CD8-positive, alpha-beta memory T cell (primary cell): ENCODE data around the gene GRHPR. TPM values are rescaled to one million over a fixed set of nuclear protein-coding genes. Genes with fewer than 3 reads are reported as not detected.

Source experiments
- CTCF ChIA-PET: fragments of 350-600 bp; sonication (Branson Sonifier 250); formaldehyde crosslinking; loops from one replicate; lab custom pipeline; 2021; ENCODE audit warnings: antibody characterized with exemption; lab: Charles Lee
- POLR2A ChIA-PET: fragments of 350-600 bp; sonication (Branson Sonifier 250); formaldehyde crosslinking; loops from one replicate; lab custom pipeline; 2021; ENCODE audit warnings: antibody characterized with exemption; lab: Charles Lee
- DNase-seq, 5 donors: peaks; one replicate each; pipeline versions ENCODE4 v3.0.0 to v3.0.0-alpha.2; 2020 to 2022; ENCODE audit warnings: mixed read lengths in 1 of 5
- H3K27ac ChIP-seq: one replicate; pipeline ENCODE4 v1.7.0; 2013; ENCODE audit warnings: low read depth, mild to moderate bottlenecking, low read length, moderate library complexity
- H3K27me3 ChIP-seq: 2 replicates; pipeline ENCODE4 v1.7.0; 2013; ENCODE audit warnings: low read length, mild to moderate bottlenecking; ENCODE audit not compliant: insufficient read depth, poor library complexity, severe bottlenecking
- H3K36me3 ChIP-seq: 2 replicates; pipeline ENCODE4 v1.7.0; 2013; ENCODE audit warnings: mild to moderate bottlenecking, low read length, moderate library complexity; ENCODE audit not compliant: insufficient read depth
- H3K4me1 ChIP-seq: 2 replicates; pipeline ENCODE4 v1.7.0; 2013; ENCODE audit warnings: mild to moderate bottlenecking, low read length, moderate library complexity; ENCODE audit not compliant: insufficient read depth
- H3K4me3 ChIP-seq: 2 replicates; pipeline ENCODE4 v1.7.0; 2013; ENCODE audit warnings: mild to moderate bottlenecking, low read length
- H3K9me3 ChIP-seq: 2 replicates; pipeline ENCODE4 v1.7.0; 2013; ENCODE audit warnings: mild to moderate bottlenecking, low read length
- H3K27ac Mint-ChIP-seq, 8 donors: one replicate each; pipeline ENCODE4 v1.8.0; 2020 to 2021; ENCODE audit warnings: mixed read lengths in 8 of 8, mild to moderate bottlenecking in 6 of 8, inconsistent platforms in 3 of 8, moderate library complexity in 3 of 8
- H3K27me3 Mint-ChIP-seq, 2 donors: one replicate each; pipeline ENCODE4 v1.8.0; 2020 to 2021; ENCODE audit warnings: mixed read lengths in 2 of 2, mild to moderate bottlenecking in 1 of 2, moderate library complexity in 1 of 2
- H3K36me3 Mint-ChIP-seq, 3 donors: one replicate each; pipeline ENCODE4 v1.8.0; 2020 to 2021; ENCODE audit warnings: mixed read lengths in 3 of 3, inconsistent platforms in 1 of 3, mild to moderate bottlenecking in 1 of 3
- H3K4me1 Mint-ChIP-seq, 3 donors: one replicate each; pipeline ENCODE4 v1.8.0; 2020 to 2021; ENCODE audit warnings: mixed read lengths in 3 of 3, inconsistent platforms in 1 of 3, mild to moderate bottlenecking in 1 of 3
- H3K4me3 Mint-ChIP-seq, 7 donors: one replicate each; pipeline ENCODE4 v1.8.0; 2020 to 2021; ENCODE audit warnings: mixed read lengths in 7 of 7, mild to moderate bottlenecking in 6 of 7, moderate library complexity in 4 of 7, inconsistent platforms in 2 of 7
- H3K9me3 Mint-ChIP-seq, 5 donors: one replicate each; pipeline ENCODE4 v1.8.0; 2020 to 2022; ENCODE audit warnings: mixed read lengths in 5 of 5, mild to moderate bottlenecking in 3 of 5, moderate library complexity in 2 of 5, inconsistent platforms in 1 of 5
- polyA plus RNA-seq: library from polyadenylated mRNA; unstranded; fragments of 300-500 nt; fragmentation: Illumina TruSeq; gene quantifications from one replicate; pipeline ENCODE4 v1.2.3, GENCODE V29; 2021
- total RNA-seq, 2 experiments: library from RNA; stranded (reverse); gene quantifications; one replicate each; pipeline ENCODE4 v1.2.3, GENCODE V29; 2021

Gene GRHPR
- total and polyA plus RNA-seq, 3 experiments from 2014 or later = 77.4 to 94.1 (median 87.4) TPM

GRCh38 chr9:37444890-37445289 is 22.4 kb downstream of the GRHPR start:
- Histone ChIP-seq H3K36me3 (peaks cover 33% of the 10 kb centered on the region), H3K4me1 (no peaks in the 10 kb centered on the region), H3K27me3 (no peaks in the 10 kb centered on the region), H3K4me3 (no peak overlapping the region), H3K9me3 (no peaks in the 10 kb centered on the region), H3K27ac (no peak overlapping the region)
- Mint-ChIP-seq H3K9me3 (no peaks in the 10 kb centered on the region), H3K27me3 (peaks cover 0 to 1% of the 10 kb centered on the region in 2 donors), H3K36me3 (peaks cover 0 to 58% (median 12%) of the 10 kb centered on the region in 3 donors), H3K27ac (peak overlapping the region in 4 of 8 donors; percentile 3 to 75 (median 34)), H3K4me3 (no peak overlapping the region), H3K4me1 (peaks cover 13 to 35% (median 15%) of the 10 kb centered on the region in 3 donors)
- POLR2A ChIA-PET = no interaction called here
- CTCF ChIA-PET = no interaction called here
- no peak for DNase-seq

GRCh38 chr9:37445832-37446231 is 23.3 kb downstream of the GRHPR start:
- H3K9me3 ChIP-seq = no peaks in the 10 kb centered on the region
- peaks cover 28% of the 10 kb centered on the region for H3K36me3 ChIP-seq
- Mint-ChIP-seq H3K27me3 (peaks cover 0 to 1% of the 10 kb centered on the region in 2 donors), H3K9me3 (no peaks in the 10 kb centered on the region), H3K4me3 (no peak overlapping the region), H3K27ac (peak overlapping the region in 2 of 8 donors; percentile 15 to 63), H3K4me1 (peaks cover 13 to 37% (median 15%) of the 10 kb centered on the region in 3 donors), H3K36me3 (peaks cover 0 to 54% (median 12%) of the 10 kb centered on the region in 3 donors)
- H3K27ac ChIP-seq = no peak overlapping the region
- ChIA-PET POLR2A (no interaction called here), CTCF (interaction anchor here (0.7 kb wide), 1 partner anchor 36 kb away, joined by 3 read pairs; no protein-coding TSS in a partner anchor)
- DNase-seq = no peak
- no peaks in the 10 kb centered on the region for H3K27me3 ChIP-seq
- no peak overlapping the region for H3K4me3 ChIP-seq
- H3K4me1 ChIP-seq = no peaks in the 10 kb centered on the region

- POLR2A ChIA-PET = no interaction called here
Measured at GRCh38 chr9:37446401-37446800, 23.9 kb downstream of the GRHPR start.

GRCh38 chr9:37447111-37447510 is 24.6 kb downstream of the GRHPR start:
- H3K9me3 Mint-ChIP-seq = no peaks in the 10 kb centered on the region
- Histone ChIP-seq H3K9me3 (no peaks in the 10 kb centered on the region), H3K27ac (no peak overlapping the region), H3K4me1 (no peaks in the 10 kb centered on the region), H3K27me3 (no peaks in the 10 kb centered on the region), H3K36me3 (peaks cover 16% of the 10 kb centered on the region), H3K4me3 (no peak overlapping the region)
- H3K36me3 Mint-ChIP-seq = peaks cover 0 to 48% (median 4%) of the 10 kb centered on the region in 3 donors
- peaks cover 15 to 41% (median 21%) of the 10 kb centered on the region in 3 donors for H3K4me1 Mint-ChIP-seq
- H3K27ac Mint-ChIP-seq = no peak overlapping the region
- peaks cover 0 to 1% of the 10 kb centered on the region in 2 donors for H3K27me3 Mint-ChIP-seq
- POLR2A ChIA-PET = no interaction called here
- no peak overlapping the region for H3K4me3 Mint-ChIP-seq
- CTCF ChIA-PET = no interaction called here
- no peak for DNase-seq

More at GRCh38 chr9:37446401-37446800, 23.9 kb downstream of the GRHPR start:
- Mint-ChIP-seq H3K4me3 (no peak overlapping the region), H3K9me3 (no peaks in the 10 kb centered on the region), H3K27me3 (peaks cover 0 to 1% of the 10 kb centered on the region in 2 donors), H3K27ac (peak overlapping the region in 3 of 8 donors; percentile 6 to 65 (median 17)), H3K36me3 (peaks cover 0 to 52% (median 9%) of the 10 kb centered on the region in 3 donors), H3K4me1 (peaks cover 13 to 37% (median 15%) of the 10 kb centered on the region in 3 donors)
- H3K27ac ChIP-seq = no peak overlapping the region
- no peak overlapping the region for H3K4me3 ChIP-seq
- H3K27me3 ChIP-seq = no peaks in the 10 kb centered on the region
- CTCF ChIA-PET = interaction anchor here (0.7 kb wide), 1 partner anchor 36 kb away, joined by 3 read pairs; no protein-coding TSS in a partner anchor
- no peak for DNase-seq
- no peaks in the 10 kb centered on the region for H3K4me1 ChIP-seq
- peaks cover 23% of the 10 kb centered on the region for H3K36me3 ChIP-seq
- H3K9me3 ChIP-seq = no peaks in the 10 kb centered on the region

GRCh38 chr9:37449862-37450632 is 27.6 kb downstream of the GRHPR start:
- Mint-ChIP-seq H3K36me3 (peaks cover 0 to 31% (median 4%) of the 10 kb centered on the region in 3 donors), H3K9me3 (no peaks in the 10 kb centered on the region), H3K27ac (no peak overlapping the region), H3K27me3 (peaks cover 0 to 1% of the 10 kb centered on the region in 2 donors), H3K4me3 (no peak overlapping the region), H3K4me1 (peaks cover 21 to 61% (median 48%) of the 10 kb centered on the region in 3 donors)
- H3K27ac ChIP-seq = no peak overlapping the region
- no peaks in the 10 kb centered on the region for H3K27me3 ChIP-seq
- no peak for DNase-seq
- CTCF ChIA-PET = no interaction called here
- no peaks in the 10 kb centered on the region for H3K9me3 ChIP-seq
- H3K36me3 ChIP-seq = peaks cover 10% of the 10 kb centered on the region
- H3K4me1 ChIP-seq = peaks cover 6% of the 10 kb centered on the region
- POLR2A ChIA-PET = no interaction called here
- no peak overlapping the region for H3K4me3 ChIP-seq

GRCh38 chr9:37451628-37452027 is 29.1 kb downstream of the GRHPR start:
- no peak for DNase-seq
- Mint-ChIP-seq H3K4me3 (no peak overlapping the region), H3K9me3 (no peaks in the 10 kb centered on the region), H3K27me3 (no peaks in the 10 kb centered on the region), H3K27ac (peak overlapping the region in 1 of 8 donors; percentile 17), H3K4me1 (peaks cover 26 to 67% (median 49%) of the 10 kb centered on the region in 3 donors), H3K36me3 (peaks cover 0 to 35% (median 4%) of the 10 kb centered on the region in 3 donors)
- ChIA-PET CTCF (no interaction called here), POLR2A (no interaction called here)
- Histone ChIP-seq H3K36me3 (peaks cover 10% of the 10 kb centered on the region), H3K27ac (no peak overlapping the region), H3K4me1 (peaks cover 6% of the 10 kb centered on the region), H3K27me3 (no peaks in the 10 kb centered on the region), H3K4me3 (no peak overlapping the region), H3K9me3 (no peaks in the 10 kb centered on the region)

- H3K36me3 Mint-ChIP-seq = peaks cover 0 to 34% (median 7%) of the 10 kb centered on the region in 3 donors
- CTCF ChIA-PET = no interaction called here
Measured at GRCh38 chr9:37452611-37453010, 30.1 kb downstream of the GRHPR start.

GRCh38 chr9:37453827-37454226 is 31.3 kb downstream of the GRHPR start:
- DNase-seq = no peak
- Mint-ChIP-seq H3K27ac (peak overlapping the region in 1 of 8 donors; percentile 7), H3K36me3 (peaks cover 0 to 32% (median 10%) of the 10 kb centered on the region in 3 donors), H3K27me3 (no peaks in the 10 kb centered on the region), H3K9me3 (no peaks in the 10 kb centered on the region), H3K4me1 (peaks cover 32 to 64% (median 54%) of the 10 kb centered on the region in 3 donors), H3K4me3 (no peak overlapping the region)
- ChIA-PET POLR2A (no interaction called here), CTCF (no interaction called here)
- Histone ChIP-seq H3K27me3 (no peaks in the 10 kb centered on the region), H3K27ac (no peak overlapping the region), H3K4me1 (peaks cover 6% of the 10 kb centered on the region), H3K36me3 (peaks cover 10% of the 10 kb centered on the region), H3K9me3 (no peaks in the 10 kb centered on the region), H3K4me3 (no peak overlapping the region)

More at GRCh38 chr9:37452611-37453010, 30.1 kb downstream of the GRHPR start:
- Histone ChIP-seq H3K27me3 (no peaks in the 10 kb centered on the region), H3K36me3 (peaks cover 10% of the 10 kb centered on the region), H3K27ac (no peak overlapping the region), H3K9me3 (no peaks in the 10 kb centered on the region), H3K4me1 (peaks cover 6% of the 10 kb centered on the region), H3K4me3 (no peak overlapping the region)
- Mint-ChIP-seq H3K27ac (peak overlapping the region in 3 of 8 donors; percentile 4 to 74 (median 6)), H3K27me3 (no peaks in the 10 kb centered on the region), H3K9me3 (no peaks in the 10 kb centered on the region), H3K4me1 (peaks cover 29 to 66% (median 50%) of the 10 kb centered on the region in 3 donors), H3K4me3 (no peak overlapping the region)
- POLR2A ChIA-PET = no interaction called here
- DNase-seq = no peak
